CD4-positive, alpha-beta T cell treated with Interleukin-4 for 1 hour (primary cell): ENCODE data around the gene NBL1.
"Not testable (repeated sequence)": the region's sequence is repeated elsewhere in the genome, so short reads cannot be mapped to it uniquely, and the experiment has no call there.

Experiments used
- DNase-seq, 2 donors: peaks; one replicate each; pipeline ENCODE4 v3.0.0-alpha.2; 2020 to 2022

The NBL1 gene

DNA sequence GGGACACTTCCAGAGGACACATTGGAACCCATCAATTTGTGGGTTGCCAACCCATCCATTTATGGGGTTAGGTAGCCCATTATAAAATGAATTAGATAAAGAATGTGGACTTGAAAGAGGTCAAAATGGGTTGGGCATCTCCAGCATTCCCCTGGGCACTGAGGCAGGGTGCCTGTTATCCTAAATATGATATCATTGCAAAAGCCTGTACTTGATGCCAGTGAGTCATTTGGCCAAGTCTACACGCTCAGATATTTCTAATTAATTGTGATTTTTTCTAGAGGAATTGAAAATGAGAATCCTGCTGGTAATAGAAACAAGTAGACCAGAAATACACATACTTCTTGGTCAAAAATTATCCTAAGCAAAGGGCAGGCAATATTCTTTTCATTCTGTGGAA is 21.9 kb upstream of the NBL1 start:
- DNase-seq: no peak

DNA sequence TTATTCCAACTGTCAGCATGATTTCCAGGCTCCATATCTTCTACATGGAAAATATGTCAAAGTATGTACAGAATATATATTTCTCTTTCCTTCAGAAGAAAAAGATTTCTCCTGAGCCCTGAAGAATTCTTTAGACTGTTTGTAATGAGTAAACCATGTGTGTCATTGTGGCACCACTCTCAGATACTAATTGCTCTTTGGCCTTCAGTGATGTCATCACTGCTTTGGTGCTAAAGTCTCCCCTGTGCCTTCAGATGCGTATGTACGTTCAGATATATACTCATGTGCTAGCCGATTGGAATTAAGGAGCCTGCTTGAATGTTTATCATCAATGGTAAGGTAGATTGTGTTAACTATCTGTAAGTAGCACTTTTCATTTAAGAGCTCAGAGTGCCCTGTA is 20.6 kb upstream of the NBL1 start:
- no peak for DNase-seq

DNA sequence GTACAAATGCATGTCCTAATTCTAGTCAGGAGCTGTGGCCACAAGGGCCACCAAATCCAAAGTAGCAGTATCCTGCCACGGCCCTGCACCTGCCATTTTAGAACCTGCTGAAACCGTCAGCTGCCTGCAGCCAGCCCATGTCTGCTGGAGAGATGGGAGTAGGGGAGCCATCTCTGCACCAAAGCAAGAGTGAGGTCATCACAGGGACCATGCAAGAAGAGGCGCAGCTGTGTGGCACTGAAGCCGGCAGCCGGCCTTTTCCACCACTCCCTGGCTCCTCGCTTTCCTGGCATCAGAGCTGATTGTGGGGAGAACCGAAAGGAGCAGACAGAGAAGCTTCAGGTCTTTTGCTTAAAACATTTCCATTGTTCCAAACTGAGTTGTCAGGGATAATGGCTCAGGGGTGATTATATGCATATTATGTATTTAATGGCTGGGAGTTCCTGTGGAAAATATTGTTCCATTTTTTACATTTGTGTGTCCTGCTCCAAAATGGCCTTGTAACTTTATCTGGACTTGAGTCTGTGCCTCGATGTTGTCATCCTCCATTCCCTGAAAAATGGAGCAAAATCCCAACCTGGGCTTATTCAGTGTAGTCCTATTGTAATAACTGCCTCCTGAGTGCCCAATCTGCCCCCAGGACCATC is 18.7 kb upstream of the NBL1 start:
- DNase-seq: no peak

DNA sequence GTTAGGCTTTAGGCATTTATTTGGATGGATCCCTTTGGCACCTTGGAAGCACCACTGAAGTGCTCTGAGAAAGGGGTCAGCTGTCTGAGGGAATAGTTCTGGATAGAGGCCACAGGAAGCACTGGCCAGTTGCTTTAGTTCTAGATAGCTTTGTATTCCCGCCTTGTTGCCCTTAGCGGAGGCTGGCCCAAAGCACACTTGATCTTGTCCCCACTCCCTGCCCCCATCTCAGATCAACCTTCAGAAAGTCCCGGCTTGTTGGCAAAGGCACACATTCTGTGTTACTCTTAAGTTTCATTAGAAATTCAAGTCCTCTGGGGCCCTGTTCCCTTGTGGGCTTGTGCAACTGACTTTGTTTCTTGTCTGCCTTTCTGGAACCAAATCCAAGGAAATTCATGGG is 15.2 kb upstream of the NBL1 start:
- DNase-seq: no peak

DNA sequence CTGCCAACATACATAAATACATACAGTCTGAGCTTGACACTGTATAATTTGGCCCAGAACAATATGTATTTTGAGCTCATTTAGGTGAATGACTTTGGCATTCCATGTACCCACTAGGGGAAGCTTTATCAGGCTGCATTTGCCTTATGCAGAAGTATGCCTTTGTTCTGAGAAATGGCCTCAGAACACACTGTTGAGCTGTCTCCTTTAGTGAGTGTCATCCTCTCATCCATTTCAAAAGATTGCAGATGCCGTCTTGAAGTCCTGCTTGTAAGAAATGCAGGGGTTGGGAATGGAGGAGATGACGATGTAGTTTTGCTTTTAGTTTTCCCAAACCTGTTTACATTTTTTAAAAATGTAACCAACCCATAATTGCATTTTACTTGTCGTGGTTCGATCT is 14.8 kb upstream of the NBL1 start:
- DNase-seq: no peak

DNA sequence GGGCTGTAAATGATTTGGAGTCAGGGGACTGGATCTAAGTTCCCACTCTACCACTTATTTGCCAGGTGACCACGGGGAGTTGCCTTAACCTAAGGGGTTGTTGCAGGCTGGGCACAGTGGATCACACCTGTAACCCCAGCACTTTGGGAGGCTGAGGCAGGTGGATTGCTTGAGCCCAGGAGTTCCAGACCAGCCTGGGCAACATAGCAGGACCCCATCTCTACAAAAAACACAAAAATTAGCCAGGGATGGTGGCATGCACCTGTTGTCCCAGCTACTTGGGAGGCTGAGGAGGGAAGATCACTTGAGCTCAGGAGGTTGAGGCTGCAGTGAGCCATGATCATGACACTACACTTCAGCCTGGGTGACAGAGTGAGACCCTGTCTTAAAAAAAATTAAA is 13.9 kb upstream of the NBL1 start:
- DNase-seq: not testable (repeated sequence)

DNA sequence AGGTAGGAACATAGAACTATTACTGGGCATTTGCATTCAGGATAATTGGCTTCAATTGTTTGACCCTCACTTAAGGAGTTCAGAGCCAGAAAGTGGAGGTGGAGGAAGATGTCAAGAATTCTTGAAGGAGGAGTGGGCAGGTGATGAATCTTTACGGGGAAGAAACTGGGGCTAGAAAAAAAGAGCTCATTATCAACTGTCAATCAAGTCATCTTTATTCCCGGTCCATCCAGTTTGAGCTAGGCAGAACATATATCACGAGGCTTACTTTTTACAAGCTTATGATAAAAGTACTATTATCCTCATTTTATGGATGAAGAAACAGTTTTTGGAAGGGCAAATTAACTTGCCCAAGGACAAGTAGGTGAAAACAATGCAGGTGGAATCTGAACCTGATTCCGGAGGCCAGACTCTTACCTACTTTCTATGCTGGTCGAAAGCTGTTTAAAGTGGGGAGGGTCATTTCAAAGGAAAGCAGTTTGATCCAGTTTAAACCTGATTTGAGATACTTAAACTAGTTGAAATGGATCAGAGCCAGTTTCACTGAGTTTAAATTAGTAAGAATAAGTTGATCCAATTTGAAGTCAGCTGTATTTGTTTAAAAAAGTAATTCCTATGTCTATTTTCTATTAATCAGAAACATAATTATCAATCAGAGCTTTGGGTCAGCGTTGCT is 13.3 kb upstream of the NBL1 start:
- DNase-seq: no peak

DNA sequence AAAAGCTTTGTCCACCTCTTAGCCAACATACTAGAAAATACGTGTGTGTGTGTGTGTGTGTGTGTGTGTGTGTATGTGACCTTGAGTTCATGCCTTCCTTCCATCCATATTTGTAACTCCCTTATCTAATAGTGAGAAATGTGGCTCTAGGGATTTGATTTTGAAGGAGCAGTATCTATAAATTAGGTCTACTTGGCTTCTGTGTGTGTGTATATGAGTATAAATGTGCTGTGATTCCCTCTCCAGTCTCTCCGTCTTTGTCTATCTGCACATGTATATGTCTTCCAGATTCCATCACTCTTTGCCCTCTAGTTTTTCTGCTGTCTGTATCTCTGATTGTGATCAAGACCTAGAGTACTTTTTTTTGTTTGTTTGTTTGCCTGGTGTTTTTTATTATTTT is 11.9 kb upstream of the NBL1 start:
- DNase-seq: no peak

DNA sequence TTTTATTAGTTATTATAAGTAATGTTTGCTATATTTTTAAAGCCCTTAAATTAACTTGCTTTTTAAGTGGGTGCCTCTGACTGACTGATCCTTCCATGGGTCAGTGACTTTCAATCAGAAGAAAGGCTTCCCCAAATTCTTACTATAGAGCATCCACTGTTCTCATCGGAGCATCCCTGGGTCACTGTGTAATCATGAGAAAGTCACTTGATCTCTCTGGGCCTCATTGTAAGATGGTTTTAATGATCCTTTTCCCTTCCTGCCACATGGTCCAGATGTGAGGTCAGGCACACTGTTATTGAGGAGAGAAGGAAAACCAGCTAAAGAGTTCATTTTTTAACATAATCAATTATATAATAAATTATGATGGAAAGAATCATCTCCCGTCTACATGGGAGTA is 11.0 kb upstream of the NBL1 start:
- DNase-seq: no peak

DNA sequence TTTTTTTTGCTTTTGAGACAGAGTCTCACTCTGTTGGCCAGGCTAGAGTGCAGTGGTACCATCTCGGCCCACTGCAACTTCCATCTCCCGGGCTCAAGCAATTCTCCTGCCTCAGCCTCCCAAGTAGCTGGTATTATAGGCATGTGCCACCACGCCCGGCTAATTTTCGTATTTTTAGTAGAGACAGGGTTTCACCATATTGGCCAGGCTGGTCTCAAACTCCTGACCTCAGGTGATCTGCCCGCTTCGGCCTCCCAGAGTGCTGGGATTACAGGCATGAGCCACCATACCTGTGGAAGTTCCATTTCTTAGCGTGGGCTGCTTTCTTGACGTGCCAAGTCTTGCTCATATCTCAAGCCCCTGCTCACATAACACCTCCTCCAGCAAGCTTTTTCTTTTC is 9.0 kb upstream of the NBL1 start:
- DNase-seq: not testable (repeated sequence)

DNA sequence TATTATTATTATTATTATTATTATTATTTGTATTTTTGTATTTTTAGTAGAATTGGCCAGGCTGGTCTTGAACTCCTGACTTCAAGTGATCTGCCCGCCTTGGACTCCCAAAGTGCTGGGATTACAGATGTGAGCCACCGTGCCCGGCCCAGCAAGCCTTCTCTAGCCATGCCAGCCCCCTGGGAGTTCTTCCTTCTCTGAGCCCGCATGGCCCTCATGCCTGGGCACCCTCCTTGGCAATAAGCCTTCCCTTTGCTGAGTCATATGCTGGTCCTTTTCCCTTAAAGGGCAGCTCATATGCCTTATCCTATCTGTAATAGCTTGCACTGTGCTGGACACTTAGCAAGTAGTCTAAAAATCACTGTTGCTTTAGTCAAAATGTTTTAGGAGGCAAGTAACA is 8.5 kb upstream of the NBL1 start:
- no peak for DNase-seq

DNA sequence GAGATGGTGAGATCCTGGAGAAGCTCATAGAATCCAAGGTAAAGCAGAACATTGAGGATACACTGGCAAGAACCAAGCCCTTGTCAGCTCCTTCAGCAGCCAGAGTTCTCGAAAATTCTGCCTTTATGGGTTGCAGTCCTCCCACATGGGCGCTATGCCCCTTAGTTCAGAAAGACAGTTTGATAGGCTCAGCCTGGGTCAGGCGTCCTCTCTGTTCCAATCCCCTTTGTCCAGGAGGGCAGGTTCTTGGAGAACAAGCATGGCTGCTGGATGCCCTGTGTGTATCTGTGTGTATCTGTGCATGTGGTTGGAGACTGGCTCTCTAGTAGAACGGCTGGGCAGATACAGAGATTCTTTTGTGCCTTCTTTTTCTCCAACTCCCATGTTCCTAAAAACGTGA is 8.0 kb upstream of the NBL1 start:
- DNase-seq: no peak

DNA sequence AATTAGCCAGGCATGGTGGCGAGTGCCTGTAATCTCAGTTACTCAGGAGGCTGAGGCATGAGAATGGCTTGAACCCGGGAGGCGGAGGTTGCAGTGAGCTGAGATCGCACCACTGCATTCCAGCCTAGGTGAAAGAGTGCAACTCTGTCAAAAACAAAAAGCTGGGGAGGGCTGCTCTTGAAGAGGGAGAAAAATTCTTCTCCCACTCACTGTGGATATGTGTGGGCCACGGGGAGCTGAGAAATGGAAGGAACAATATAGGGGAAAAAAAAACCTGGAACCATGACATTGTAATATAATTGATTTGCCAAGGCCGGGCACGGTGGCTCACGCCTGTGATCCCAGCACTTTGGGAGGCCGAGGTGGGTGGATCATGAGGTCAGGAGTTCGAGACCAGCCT is 7.4 kb upstream of the NBL1 start:
- DNase-seq: not testable (repeated sequence)

DNA sequence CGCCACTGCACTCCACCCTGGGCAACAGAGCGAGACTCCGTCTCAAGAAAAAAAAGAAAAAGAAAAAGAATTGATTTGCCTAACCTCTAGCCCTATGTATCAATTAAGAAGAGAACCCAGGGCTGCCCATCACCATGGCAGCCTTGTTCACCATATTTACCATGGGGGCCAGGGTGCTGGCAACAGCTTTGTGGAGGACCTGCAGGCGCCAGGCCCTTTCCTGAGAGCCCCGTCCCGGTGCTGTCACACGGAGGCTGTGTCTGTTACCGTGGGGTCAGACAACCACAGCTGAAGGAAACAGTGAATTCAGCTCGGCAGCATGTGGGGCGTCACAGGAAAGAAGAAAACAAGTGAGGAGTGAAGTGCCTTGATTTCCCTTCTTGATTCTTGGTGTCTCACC is 6.5 kb upstream of the NBL1 start:
- DNase-seq: no peak

DNA sequence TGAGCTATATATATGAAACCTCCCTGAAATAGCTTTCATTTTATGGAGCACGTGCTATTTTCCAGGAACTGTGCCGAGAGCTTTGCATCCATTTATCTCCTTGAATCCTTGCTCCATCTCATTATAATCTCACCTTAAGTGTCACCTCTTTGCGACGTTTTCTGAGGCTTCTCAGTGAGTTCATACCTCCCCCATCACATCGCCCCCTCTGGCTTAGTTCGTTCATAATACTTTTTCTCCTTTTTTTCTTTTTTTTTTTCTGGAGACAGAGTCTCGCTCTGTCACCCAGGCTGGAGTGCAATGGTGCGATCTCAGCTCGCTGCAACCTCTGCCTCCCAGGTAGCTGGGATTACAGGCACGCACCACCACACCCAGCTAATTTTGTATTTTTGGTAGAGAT is 4.9 kb upstream of the NBL1 start:
- DNase-seq: not testable (repeated sequence)

DNA sequence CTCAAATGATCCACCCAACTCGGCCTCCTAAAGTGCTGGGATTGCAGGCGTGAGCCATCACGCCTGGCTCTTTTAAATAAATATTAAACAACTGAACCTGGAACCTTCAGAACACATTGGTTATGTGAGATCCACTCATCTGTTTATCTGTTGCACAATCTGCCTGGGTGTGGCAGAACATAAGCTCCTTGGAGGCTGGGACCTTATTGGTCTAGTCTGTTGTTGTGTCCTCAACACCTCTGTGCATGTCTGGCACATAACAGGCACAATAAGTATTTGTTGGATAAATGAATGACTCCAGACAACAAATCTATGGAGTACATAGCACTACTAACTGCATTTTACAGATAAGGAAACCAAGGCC is 4.1 kb upstream of the NBL1 start:
- DNase-seq: no peak

DNA sequence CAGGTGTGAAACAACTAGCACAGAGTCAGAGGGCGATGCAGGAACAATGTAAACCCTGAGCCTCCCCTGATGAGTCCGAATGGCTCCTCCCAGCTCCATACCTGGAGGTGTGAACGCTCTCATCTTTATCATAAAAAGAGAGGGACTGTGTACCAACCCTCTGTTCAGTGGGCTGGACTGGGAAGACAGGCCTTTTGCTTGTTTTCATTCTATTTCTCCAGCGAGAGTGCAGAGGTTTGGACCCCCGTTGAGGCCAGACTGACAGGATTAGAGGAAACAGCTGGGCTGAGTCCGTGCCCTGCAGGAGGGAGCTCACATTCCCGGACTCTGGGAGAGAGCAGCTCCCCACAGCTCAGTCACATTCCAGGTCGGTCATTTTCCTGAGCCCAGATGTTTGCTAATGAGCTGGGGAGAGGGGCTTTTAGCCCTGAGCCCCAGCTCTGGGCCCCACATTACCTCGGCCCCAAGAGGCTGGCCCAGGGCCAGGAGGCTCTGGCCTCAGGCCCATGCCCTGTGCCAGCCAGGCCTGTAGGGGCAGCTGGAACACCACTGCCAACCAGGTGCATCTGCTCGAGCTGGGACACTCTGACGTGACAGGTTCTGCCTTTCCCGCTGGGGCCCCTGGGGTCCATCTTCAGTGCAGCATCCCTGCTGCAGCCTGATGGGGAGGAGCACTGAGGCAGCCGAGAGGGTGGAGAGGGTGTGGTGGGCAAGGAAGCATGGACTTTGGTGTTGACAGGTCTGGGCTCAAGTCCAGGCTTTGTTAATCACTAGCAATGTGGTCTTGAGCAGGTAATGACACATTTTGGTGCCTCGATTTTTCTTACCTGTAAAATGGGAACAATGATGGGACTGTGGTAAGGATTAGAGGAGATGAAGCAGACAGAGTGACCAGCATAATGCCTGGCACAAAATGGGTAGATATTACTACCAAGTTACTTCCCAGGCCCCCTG is 3.5 kb upstream of the NBL1 start:
- no peak for DNase-seq

DNA sequence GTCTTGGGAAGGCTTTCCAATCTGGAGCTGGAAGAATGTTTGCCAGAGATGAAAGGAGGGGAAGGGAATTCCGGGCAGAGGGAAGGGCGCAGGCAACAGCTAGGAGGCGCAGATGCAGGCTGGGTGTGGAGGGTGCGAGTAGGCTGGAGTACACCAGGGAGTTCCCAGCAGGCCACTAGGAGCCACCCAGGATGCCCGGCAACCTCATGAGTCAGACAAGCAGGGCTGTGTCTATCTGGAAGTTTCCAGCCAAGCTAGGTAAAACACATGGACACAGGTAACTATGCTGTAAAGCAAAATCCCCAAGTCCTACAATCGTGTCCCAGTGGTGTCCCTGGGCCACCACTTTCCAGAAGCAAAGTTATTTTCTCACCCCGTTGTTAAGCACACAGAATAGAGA is 990 bp upstream of the NBL1 start:
- no peak for DNase-seq

DNA sequence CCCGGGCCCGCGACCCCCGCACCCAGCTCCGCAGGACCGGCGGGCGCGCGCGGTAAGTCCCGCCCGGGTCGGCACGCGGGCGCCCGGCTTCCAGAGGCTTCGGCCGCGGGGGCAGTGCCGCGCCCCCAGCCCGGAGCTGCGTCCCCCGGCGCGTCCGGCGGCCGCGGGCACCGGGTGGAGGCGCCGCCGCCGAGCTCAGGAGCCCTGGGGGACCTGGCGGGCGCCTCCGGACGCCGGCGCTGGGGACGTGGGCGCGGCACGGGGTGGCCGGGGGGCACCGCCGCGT is 227 bp downstream of the NBL1 start:
- no peak for DNase-seq

DNA sequence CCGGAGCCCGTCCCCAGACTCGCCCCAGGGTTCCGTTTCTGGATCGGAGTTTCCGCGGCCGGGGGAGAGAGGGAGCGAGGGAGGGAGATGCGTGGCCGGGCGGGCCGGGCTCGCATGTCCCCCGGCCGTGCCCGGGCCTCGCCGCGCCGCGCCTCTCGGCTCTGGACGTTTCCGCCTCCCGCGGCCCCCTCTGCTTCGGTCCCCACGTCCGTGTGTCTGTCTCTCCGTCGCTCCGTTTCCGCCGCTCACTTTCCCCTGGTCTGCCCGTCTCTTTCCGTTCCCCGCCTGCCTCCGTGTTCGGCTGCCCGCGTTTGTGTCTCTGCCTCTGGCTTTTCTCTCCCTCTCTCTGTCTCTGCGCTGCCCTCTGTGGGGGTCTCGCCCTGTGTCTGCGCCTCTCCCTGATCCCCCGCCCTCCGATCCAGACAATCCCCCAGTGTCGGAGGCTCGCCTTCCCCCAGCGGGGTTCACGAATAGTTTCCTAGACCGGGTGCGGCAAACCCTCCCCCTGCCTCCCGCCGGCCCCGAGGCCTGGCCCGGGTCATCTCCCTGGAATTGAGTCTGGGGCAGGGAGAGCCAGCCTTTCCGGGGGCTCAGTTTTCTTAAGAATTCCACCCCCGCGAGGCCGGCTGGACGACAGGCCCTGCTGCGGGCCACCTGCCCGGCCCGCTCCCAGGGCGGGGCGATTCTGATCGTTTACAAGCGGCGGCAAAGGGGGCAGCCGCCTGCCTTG is 735 bp downstream of the NBL1 start:
- peak; percentile 27 to 49 for DNase-seq

DNA sequence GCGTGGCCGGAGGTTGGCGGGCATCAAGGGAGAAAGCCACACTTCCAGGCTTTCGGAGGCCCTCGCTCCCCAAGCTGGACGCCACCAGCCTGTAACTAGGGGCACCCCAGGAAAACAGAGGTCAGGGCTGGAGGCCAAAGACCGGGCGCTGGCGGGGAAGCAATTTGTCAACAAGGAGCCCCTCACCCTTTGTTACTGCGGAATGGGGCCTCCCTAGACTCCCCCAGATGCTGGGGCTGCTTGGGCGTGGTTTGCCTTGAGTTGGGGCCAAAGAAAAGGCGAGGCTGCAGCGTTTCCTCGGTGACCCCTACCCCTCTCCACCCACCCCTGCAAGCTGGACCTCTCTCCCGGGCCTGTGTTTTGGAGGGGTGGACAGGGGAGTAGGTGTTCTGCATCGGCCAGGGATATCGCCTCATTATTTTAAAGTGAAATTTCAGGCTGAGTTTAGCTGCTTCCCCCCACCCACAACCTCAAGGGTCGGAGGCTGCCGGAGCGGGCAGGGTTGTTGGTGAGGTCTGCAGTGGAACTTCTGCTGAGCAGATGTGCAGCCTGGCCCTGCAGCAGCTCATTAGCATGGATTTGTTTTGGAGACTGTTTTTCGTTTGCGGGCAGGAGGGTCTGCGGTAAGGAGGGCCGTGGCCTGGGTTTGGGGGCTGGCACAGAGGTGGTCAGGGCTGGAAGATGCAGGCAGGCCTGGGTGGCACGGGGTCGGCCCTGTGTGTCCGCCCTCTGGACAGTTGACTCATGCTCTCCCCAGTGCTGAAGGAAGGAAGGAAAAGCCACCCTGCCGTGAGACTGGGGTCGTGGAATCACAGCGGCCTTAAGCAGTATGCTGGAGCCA is 1.5 kb downstream of the NBL1 start:
- no peak for DNase-seq
